ENCODE measurements around the gene SETD2.

DNA sequence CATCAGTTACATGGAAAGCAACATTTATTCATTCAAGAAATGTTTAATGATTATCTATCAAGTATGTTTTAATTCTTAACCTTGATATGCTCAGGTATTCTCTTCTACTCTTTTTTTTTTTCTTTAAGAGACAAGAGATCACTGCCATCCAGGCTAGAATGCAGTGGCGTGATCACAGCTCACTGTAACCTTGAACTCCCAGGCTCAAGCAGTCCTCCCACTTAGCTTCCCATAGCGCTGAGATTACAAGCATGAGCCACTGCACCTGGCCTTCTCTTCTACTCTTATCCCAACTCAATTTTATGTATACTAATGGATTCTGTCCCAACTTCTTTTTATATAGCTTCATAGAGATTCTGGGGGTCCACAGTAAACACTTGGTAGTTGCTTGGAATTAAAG lies 50.9 kb downstream of the SETD2 start:
- TF ChIP-seq, protein P1, sequence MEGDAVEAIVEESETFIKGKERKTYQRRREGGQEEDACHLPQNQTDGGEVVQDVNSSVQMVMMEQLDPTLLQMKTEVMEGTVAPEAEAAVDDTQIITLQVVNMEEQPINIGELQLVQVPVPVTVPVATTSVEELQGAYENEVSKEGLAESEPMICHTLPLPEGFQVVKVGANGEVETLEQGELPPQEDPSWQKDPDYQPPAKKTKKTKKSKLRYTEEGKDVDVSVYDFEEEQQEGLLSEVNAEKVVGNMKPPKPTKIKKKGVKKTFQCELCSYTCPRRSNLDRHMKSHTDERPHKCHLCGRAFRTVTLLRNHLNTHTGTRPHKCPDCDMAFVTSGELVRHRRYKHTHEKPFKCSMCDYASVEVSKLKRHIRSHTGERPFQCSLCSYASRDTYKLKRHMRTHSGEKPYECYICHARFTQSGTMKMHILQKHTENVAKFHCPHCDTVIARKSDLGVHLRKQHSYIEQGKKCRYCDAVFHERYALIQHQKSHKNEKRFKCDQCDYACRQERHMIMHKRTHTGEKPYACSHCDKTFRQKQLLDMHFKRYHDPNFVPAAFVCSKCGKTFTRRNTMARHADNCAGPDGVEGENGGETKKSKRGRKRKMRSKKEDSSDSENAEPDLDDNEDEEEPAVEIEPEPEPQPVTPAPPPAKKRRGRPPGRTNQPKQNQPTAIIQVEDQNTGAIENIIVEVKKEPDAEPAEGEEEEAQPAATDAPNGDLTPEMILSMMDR (IDR thresholded peaks at IDR 0.05 in 4 of 5, conservative IDR thresholded peaks at IDR 0.05 in 1 of 5) = no peak
- TF ChIP-seq POLR2A (IDR thresholded peaks at IDR 0.05) = no peak

All from gastrocnemius medialis (tissue), 4 donors.